Measurements from ENCODE around the gene TNFRSF1B. TPM values are rescaled to one million over a fixed set of nuclear protein-coding genes. Genes with fewer than 3 reads are reported as not detected.

Gene TNFRSF1B
- total and polyA plus RNA-seq, 2 of the 8 experiments (the other 6 are each of a cell fraction or from before 2014, with no cell fraction given) = 1.7 to 2.9 TPM

- no peak overlapping the region for H3K4me2 ChIP-seq (ENCODE audit: insufficient read depth in 1 of 2, low read depth in 2 of 2, low read length in 2 of 2)
- H3K27ac ChIP-seq (ENCODE audit: low read depth, low read length) = no peak overlapping the region
- no peak overlapping the region for H4K8ac ChIP-seq (ENCODE audit: extremely low read depth, insufficient read depth, low read length)
- DNase-seq (ENCODE audit: low read depth in 1 of 2, low spot score in 2 of 2) = no peak
- no peaks in the 10 kb centered on the region for H3K36me3 ChIP-seq (ENCODE audit: control insufficient read depth in 2 of 4, insufficient read depth in 4 of 4, low read length in 3 of 4)
- no peak overlapping the region for H2BK15ac ChIP-seq (ENCODE audit: low read length)
- no peak overlapping the region for H2AFZ ChIP-seq (ENCODE audit: low read length)
- H3K4ac ChIP-seq (replicated peaks; ENCODE audit: insufficient read length, low read depth, low read length) = no peak overlapping the region
- H3K9me3 ChIP-seq (ENCODE audit: insufficient read depth in 2 of 2, low read depth in 1 of 2, low read length in 1 of 2) = peaks cover 0 to 13% of the 10 kb centered on the region in 2 experiments; a peak in 1 of 4 replicates
- no peaks in the 10 kb centered on the region for H3K79me2 ChIP-seq (ENCODE audit: control insufficient read depth in 1 of 2, insufficient read depth in 2 of 2, low read length in 2 of 2)
- CTCF ChIA-PET (ENCODE audit: partially characterized antibody) = interaction anchor here (1.6 to 5.0 kb wide), 3 partner anchors 12 to 56 kb away, joined by 5 to 29 read pairs (median 9); no protein-coding TSS in a partner anchor
- WGBS, 2 experiments (ENCODE audit: extremely low coverage in 1 of 2, insufficient coverage in 1 of 2, insufficient read length in 1 of 2, insufficient replicate concordance in 2 of 2, low coverage in 1 of 2, low lambda C conversion rate in 2 of 2, missing lambda C conversion rate in 1 of 2) = 88% methylated on average over 7 of the region's 7 CpGs; no CpG with 5 or more reads in 1 of the 2 experiments
- no peak overlapping the region for H2BK20ac ChIP-seq (ENCODE audit: low read length)
- no peak overlapping the region for H3K14ac ChIP-seq (ENCODE audit: insufficient read length)
- no peaks in the 10 kb centered on the region for H3K27me3 ChIP-seq (replicated peaks in 1 of 4; ENCODE audit: control insufficient read depth in 3 of 4, extremely low read depth in 1 of 4, insufficient read depth in 3 of 4, low read length in 3 of 4)
- POLR2A ChIA-PET (ENCODE audit: partially characterized antibody) = interaction anchor here (1.5 kb wide), 1 partner anchor 12 kb away, joined by 8 read pairs; no protein-coding TSS in a partner anchor
- no peak overlapping the region for H3K23ac ChIP-seq (ENCODE audit: insufficient read length)
- TF ChIP-seq JUN (IDR thresholded peaks at IDR 0.05; ENCODE audit: low read depth, low read length) (no peak), RFX5 (IDR thresholded peaks at IDR 0.05; ENCODE audit: borderline replicate concordance, low read depth, low read length) (no peak), RXRA (IDR thresholded peaks at IDR 0.05; ENCODE audit: insufficient read depth, low read depth, low read length) (no peak), KDM5A (IDR thresholded peaks at IDR 0.05; ENCODE audit: low read length) (no peak), ATF2 (IDR thresholded peaks at IDR 0.05; ENCODE audit: low read length) (no peak), SIN3A (conservative IDR thresholded peaks at IDR 0.05 in 1 of 2, IDR thresholded peaks at IDR 0.05 in 1 of 2; ENCODE audit: low read depth in 1 of 2, low read length in 2 of 2) (no peak), CEBPB (IDR thresholded peaks at IDR 0.05; ENCODE audit: low read depth, low read length) (no peak), SIRT6 (IDR thresholded peaks at IDR 0.05; ENCODE audit: low read length) (no peak), POU5F1 (IDR thresholded peaks at IDR 0.05; ENCODE audit: low read depth, low read length) (no peak), SUZ12 (IDR thresholded peaks at IDR 0.05; ENCODE audit: low read length) (no peak), TAF7 (optimal IDR thresholded peaks at IDR 0.05; ENCODE audit: borderline replicate concordance, low read depth, low read length) (no peak)
- H3K4me1 ChIP-seq (replicated peaks in 1 of 4; ENCODE audit: control insufficient read depth in 3 of 4, insufficient read depth in 4 of 4, low read length in 3 of 4) = peaks cover 0 to 16% (median 3%) of the 10 kb centered on the region in 4 experiments; a peak in 4 of 7 replicates
- no peak overlapping the region for H4K5ac ChIP-seq (ENCODE audit: insufficient read length, low read depth, low read length)
- H4K20me1 ChIP-seq (replicated peaks in 1 of 2; ENCODE audit: control insufficient read depth in 1 of 2, insufficient read depth in 2 of 2, low read length in 2 of 2) = no peaks in the 10 kb centered on the region
- no peak overlapping the region for H2BK120ac ChIP-seq (replicated peaks; ENCODE audit: low read depth, low read length)
- peak overlapping the region; percentile 17 for H4K91ac ChIP-seq (replicated peaks; ENCODE audit: insufficient read length, low read length)
- H2BK5ac ChIP-seq (ENCODE audit: low read depth, low read length) = no peak overlapping the region
- H3K56ac ChIP-seq (replicated peaks; ENCODE audit: insufficient read length, low read depth, low read length) = no peak overlapping the region
- no peak overlapping the region for H2BK12ac ChIP-seq (ENCODE audit: low read depth, low read length)
- H3K9ac ChIP-seq (replicated peaks in 1 of 4; ENCODE audit: extremely low read depth in 1 of 4, low read depth in 3 of 4, low read length in 3 of 4) = no peak overlapping the region
- no peak overlapping the region for H3K4me3 ChIP-seq (ENCODE audit: extremely low read depth in 1 of 4, insufficient read depth in 2 of 4, low read depth in 3 of 4, low read length in 4 of 4)
- no peaks in the 10 kb centered on the region for H3K23me2 ChIP-seq (ENCODE audit: low read depth, low read length)
- H2AK5ac ChIP-seq (ENCODE audit: low read depth, low read length) = no peak overlapping the region
- no peak for FAIRE-seq
- no peaks in the 10 kb centered on the region for H3K79me1 ChIP-seq (ENCODE audit: low read depth, low read length)
- H3K18ac ChIP-seq (ENCODE audit: extremely low read depth, low read length) = no peak overlapping the region
Measured at GRCh38 chr1:12180903-12181302, 14.1 kb downstream of the TNFRSF1B start.

All from H1 (cell line).